ENCODE data around the gene CSF2RB.

Gene CSF2RB

GRCh38 chr22:36874736-36875135 is 38.7 kb upstream of the CSF2RB start:
- Histone ChIP-seq H3K27me3 (ENCODE audit: insufficient read depth, low read length) (peaks cover 10% of the 10 kb centered on the region), H3K4me1 (ENCODE audit: insufficient read depth, low read length) (no peaks in the 10 kb centered on the region), H2AFZ (ENCODE audit: low read depth, low read length) (no peak overlapping the region), H3K9me3 (ENCODE audit: low read length) (peaks cover under 1% of the 10 kb centered on the region), H3K36me3 (ENCODE audit: insufficient read depth, low read length) (no peaks in the 10 kb centered on the region), H3K4me3 (ENCODE audit: low read length) (no peak overlapping the region)

- H3K4me3 ChIP-seq (ENCODE audit: low read length), result no peak overlapping the region
- H3K9me3 ChIP-seq (ENCODE audit: low read length), result peaks cover 4% of the 10 kb centered on the region
- no peak overlapping the region for H2AFZ ChIP-seq (ENCODE audit: low read depth, low read length)
- H3K4me1 ChIP-seq (ENCODE audit: insufficient read depth, low read length), result no peaks in the 10 kb centered on the region
- no peaks in the 10 kb centered on the region for H3K36me3 ChIP-seq (ENCODE audit: insufficient read depth, low read length)
- peaks cover 10% of the 10 kb centered on the region for H3K27me3 ChIP-seq (ENCODE audit: insufficient read depth, low read length)
Observed at GRCh38 chr22:36875741-36876140, 37.7 kb upstream of the CSF2RB start.

- Histone ChIP-seq H3K9me3 (ENCODE audit: low read length) (peaks cover 4% of the 10 kb centered on the region), H3K4me1 (ENCODE audit: insufficient read depth, low read length) (no peaks in the 10 kb centered on the region), H3K36me3 (ENCODE audit: insufficient read depth, low read length) (no peaks in the 10 kb centered on the region), H2AFZ (ENCODE audit: low read depth, low read length) (no peak overlapping the region), H3K4me3 (ENCODE audit: low read length) (no peak overlapping the region), H3K27me3 (ENCODE audit: insufficient read depth, low read length) (peaks cover 13% of the 10 kb centered on the region)
Observed at GRCh38 chr22:36879775-36880174, 33.7 kb upstream of the CSF2RB start.

- no peaks in the 10 kb centered on the region for H3K36me3 ChIP-seq (ENCODE audit: insufficient read depth, low read length)
- no peak overlapping the region for H2AFZ ChIP-seq (ENCODE audit: low read depth, low read length)
- no peaks in the 10 kb centered on the region for H3K4me1 ChIP-seq (ENCODE audit: insufficient read depth, low read length)
- H3K4me3 ChIP-seq (ENCODE audit: low read length), result no peak overlapping the region
- H3K27me3 ChIP-seq (ENCODE audit: insufficient read depth, low read length), result peaks cover 7% of the 10 kb centered on the region
- H3K9me3 ChIP-seq (ENCODE audit: low read length), result peaks cover 4% of the 10 kb centered on the region
Observed at GRCh38 chr22:36881504-36882245, 31.8 kb upstream of the CSF2RB start.

- Histone ChIP-seq H2AFZ (ENCODE audit: low read depth, low read length) (no peak overlapping the region), H3K4me3 (ENCODE audit: low read length) (no peak overlapping the region), H3K36me3 (ENCODE audit: insufficient read depth, low read length) (no peaks in the 10 kb centered on the region), H3K4me1 (ENCODE audit: insufficient read depth, low read length) (no peaks in the 10 kb centered on the region), H3K27me3 (ENCODE audit: insufficient read depth, low read length) (peaks cover 4% of the 10 kb centered on the region), H3K9me3 (ENCODE audit: low read length) (peaks cover 5% of the 10 kb centered on the region)
Observed at GRCh38 chr22:36884349-36885158, 28.9 kb upstream of the CSF2RB start.

- Histone ChIP-seq H3K4me3 (ENCODE audit: low read length) (no peak overlapping the region), H3K36me3 (ENCODE audit: insufficient read depth, low read length) (no peaks in the 10 kb centered on the region), H3K4me1 (ENCODE audit: insufficient read depth, low read length) (no peaks in the 10 kb centered on the region), H3K27me3 (ENCODE audit: insufficient read depth, low read length) (peaks cover 4% of the 10 kb centered on the region), H3K9me3 (ENCODE audit: low read length) (peaks cover 1% of the 10 kb centered on the region), H2AFZ (ENCODE audit: low read depth, low read length) (no peak overlapping the region)
Observed at GRCh38 chr22:36885474-36885873, 28.0 kb upstream of the CSF2RB start.

GRCh38 chr22:36886016-36886415 is 27.4 kb upstream of the CSF2RB start:
- Histone ChIP-seq H3K4me3 (ENCODE audit: low read length) (no peak overlapping the region), H3K4me1 (ENCODE audit: insufficient read depth, low read length) (no peaks in the 10 kb centered on the region), H3K27me3 (ENCODE audit: insufficient read depth, low read length) (peaks cover 4% of the 10 kb centered on the region), H2AFZ (ENCODE audit: low read depth, low read length) (no peak overlapping the region), H3K9me3 (ENCODE audit: low read length) (peaks cover 1% of the 10 kb centered on the region), H3K36me3 (ENCODE audit: insufficient read depth, low read length) (no peaks in the 10 kb centered on the region)

- no peaks in the 10 kb centered on the region for H3K4me1 ChIP-seq (ENCODE audit: insufficient read depth, low read length)
- peaks cover 1% of the 10 kb centered on the region for H3K9me3 ChIP-seq (ENCODE audit: low read length)
- no peak overlapping the region for H3K4me3 ChIP-seq (ENCODE audit: low read length)
- peaks cover 4% of the 10 kb centered on the region for H3K27me3 ChIP-seq (ENCODE audit: insufficient read depth, low read length)
- no peak overlapping the region for H2AFZ ChIP-seq (ENCODE audit: low read depth, low read length)
- no peaks in the 10 kb centered on the region for H3K36me3 ChIP-seq (ENCODE audit: insufficient read depth, low read length)
Observed at GRCh38 chr22:36887162-36887561, 26.3 kb upstream of the CSF2RB start.

- H3K27me3 ChIP-seq (ENCODE audit: insufficient read depth, low read length), result no peaks in the 10 kb centered on the region
- peaks cover 1% of the 10 kb centered on the region for H3K9me3 ChIP-seq (ENCODE audit: low read length)
- H3K4me3 ChIP-seq (ENCODE audit: low read length), result no peak overlapping the region
- no peaks in the 10 kb centered on the region for H3K4me1 ChIP-seq (ENCODE audit: insufficient read depth, low read length)
- H2AFZ ChIP-seq (ENCODE audit: low read depth, low read length), result no peak overlapping the region
- no peaks in the 10 kb centered on the region for H3K36me3 ChIP-seq (ENCODE audit: insufficient read depth, low read length)
Observed at GRCh38 chr22:36891646-36892045, 21.8 kb upstream of the CSF2RB start.

- no peaks in the 10 kb centered on the region for H3K36me3 ChIP-seq (ENCODE audit: insufficient read depth, low read length)
- no peaks in the 10 kb centered on the region for H3K4me1 ChIP-seq (ENCODE audit: insufficient read depth, low read length)
- H2AFZ ChIP-seq (ENCODE audit: low read depth, low read length), result no peak overlapping the region
- peaks cover 1% of the 10 kb centered on the region for H3K9me3 ChIP-seq (ENCODE audit: low read length)
- H3K27me3 ChIP-seq (ENCODE audit: insufficient read depth, low read length), result no peaks in the 10 kb centered on the region
- no peak overlapping the region for H3K4me3 ChIP-seq (ENCODE audit: low read length)
Observed at GRCh38 chr22:36892292-36892691, 21.1 kb upstream of the CSF2RB start.

GRCh38 chr22:36893262-36893661 is 20.2 kb upstream of the CSF2RB start:
- H3K9me3 ChIP-seq (ENCODE audit: low read length), result peaks cover 1% of the 10 kb centered on the region
- no peaks in the 10 kb centered on the region for H3K4me1 ChIP-seq (ENCODE audit: insufficient read depth, low read length)
- H2AFZ ChIP-seq (ENCODE audit: low read depth, low read length), result no peak overlapping the region
- no peak overlapping the region for H3K4me3 ChIP-seq (ENCODE audit: low read length)
- H3K36me3 ChIP-seq (ENCODE audit: insufficient read depth, low read length), result no peaks in the 10 kb centered on the region
- no peaks in the 10 kb centered on the region for H3K27me3 ChIP-seq (ENCODE audit: insufficient read depth, low read length)

- Histone ChIP-seq H3K9me3 (ENCODE audit: low read length) (no peaks in the 10 kb centered on the region), H3K27me3 (ENCODE audit: insufficient read depth, low read length) (peaks cover 3% of the 10 kb centered on the region), H3K4me1 (ENCODE audit: insufficient read depth, low read length) (no peaks in the 10 kb centered on the region), H2AFZ (ENCODE audit: low read depth, low read length) (no peak overlapping the region), H3K36me3 (ENCODE audit: insufficient read depth, low read length) (no peaks in the 10 kb centered on the region), H3K4me3 (ENCODE audit: low read length) (no peak overlapping the region)
Observed at GRCh38 chr22:36894266-36894665, 19.2 kb upstream of the CSF2RB start.

- Histone ChIP-seq H3K27me3 (ENCODE audit: insufficient read depth, low read length) (peaks cover 3% of the 10 kb centered on the region), H2AFZ (ENCODE audit: low read depth, low read length) (no peak overlapping the region), H3K4me3 (ENCODE audit: low read length) (no peak overlapping the region), H3K9me3 (ENCODE audit: low read length) (no peaks in the 10 kb centered on the region), H3K4me1 (ENCODE audit: insufficient read depth, low read length) (no peaks in the 10 kb centered on the region), H3K36me3 (ENCODE audit: insufficient read depth, low read length) (no peaks in the 10 kb centered on the region)
Observed at GRCh38 chr22:36897611-36898010, 15.8 kb upstream of the CSF2RB start.
